Hematopoietic multipotent progenitor cell (in vitro differentiated cells): Measurements from ENCODE around the gene PACSIN1. TPM values are rescaled to one million over a fixed set of nuclear protein-coding genes. Genes with fewer than 3 reads are reported as not detected.

ENCODE experiments used
- DNase-seq, 3 donors: peaks; one replicate each; pipeline ENCODE4 v3.0.0-alpha.2; 2011 to 2015; ENCODE audit warnings: low read depth in 2 of 3, low spot score in 2 of 3
- total RNA-seq: library from RNA; depleted of rRNA; stranded (reverse); fragments of >200 nt; gene quantifications from one replicate; pipeline ENCODE4 v1.2.3, GENCODE V29; 2012

PACSIN1 gene
- total RNA-seq, 1 donor = 1.6 TPM

GRCh38 chr6:34575326-34575725 lies 109.5 kb downstream of the PACSIN1 start:
- DNase-seq = no peak

- DNase-seq = peak in 1 of 3 donors; percentile 43
Observed at GRCh38 chr6:34576286-34576955, 110.5 kb downstream of the PACSIN1 start.

- DNase-seq = no peak
Observed at GRCh38 chr6:34578445-34579262, 112.8 kb downstream of the PACSIN1 start.

- DNase-seq = no peak
Observed at GRCh38 chr6:34580707-34581560, 115.1 kb downstream of the PACSIN1 start.

DNA sequence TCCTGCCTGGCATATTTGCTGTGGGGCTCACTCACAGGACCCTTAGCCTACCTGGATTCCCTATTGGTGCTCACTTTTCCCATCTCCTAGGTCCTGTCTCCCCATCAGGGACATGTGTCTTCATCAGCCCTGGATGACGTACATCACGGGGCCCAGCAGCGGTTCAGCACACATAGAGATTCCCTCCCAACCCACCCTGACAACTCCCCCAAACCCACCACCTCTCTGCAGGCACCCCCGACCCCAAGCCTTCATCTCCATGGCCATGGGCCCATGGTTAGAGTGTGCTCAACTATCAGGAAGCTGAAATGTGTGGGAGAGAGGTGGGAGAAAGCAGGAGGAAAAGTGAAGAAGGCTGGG lies 115.7 kb downstream of the PACSIN1 start:
- DNase-seq = no peak

DNA sequence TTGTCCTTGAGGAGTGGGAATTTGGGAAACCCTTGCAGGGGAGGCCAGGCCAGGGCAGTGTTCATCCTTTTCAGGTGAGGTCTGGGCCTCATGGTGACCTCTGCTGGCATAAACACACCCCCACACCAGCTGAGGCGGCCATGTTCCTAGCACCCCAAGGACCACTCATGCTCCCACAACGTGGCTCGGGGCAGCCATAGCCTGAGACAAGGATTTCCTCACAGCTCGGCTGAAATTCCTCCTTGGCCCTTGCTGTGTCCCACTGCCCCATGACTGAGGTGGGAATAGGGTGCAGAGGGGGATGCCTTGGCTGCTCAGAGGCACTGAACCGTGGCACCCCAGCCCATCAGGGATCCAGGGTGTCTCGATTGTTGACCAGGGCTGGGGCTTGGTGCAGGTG lies 117.6 kb downstream of the PACSIN1 start:
- peak in 1 of 3 donors; percentile 14 for DNase-seq

- no peak for DNase-seq
Observed at GRCh38 chr6:34583861-34584604, 118.2 kb downstream of the PACSIN1 start.

DNA sequence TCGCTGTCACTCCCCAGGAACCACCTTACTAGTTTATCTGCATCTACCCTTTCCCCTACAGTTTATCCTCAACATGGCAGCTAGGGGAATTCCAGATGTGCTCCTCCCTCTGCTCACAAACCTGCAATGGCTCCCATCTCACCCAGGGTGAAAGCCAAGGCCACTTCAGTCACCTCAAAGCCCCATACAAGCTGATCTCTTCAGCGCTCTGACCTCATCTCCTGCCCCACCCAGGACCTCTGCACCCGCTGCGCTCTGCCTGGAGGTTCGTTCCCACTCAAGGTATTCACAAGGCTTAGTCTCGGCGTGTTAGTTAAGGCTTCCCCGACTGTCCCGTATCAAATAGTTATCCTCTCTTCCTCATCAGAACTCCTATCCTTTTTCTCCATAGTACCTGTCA lies 118.8 kb downstream of the PACSIN1 start:
- DNase-seq = no peak

Other genes with a start within 250 kb of the PACSIN1 start
- gene HMGA1, start 229.2 kb upstream of the PACSIN1 start, total RNA-seq = 258 TPM
- gene SMIM29, start 217.1 kb upstream of the PACSIN1 start, total RNA-seq = 35.5 TPM
- 28.3 TPM for gene NUDT3, start 73.4 kb upstream of the PACSIN1 start, total RNA-seq
- 6,119 TPM for gene RPS10, start 40.0 kb upstream of the PACSIN1 start, total RNA-seq
- gene SPDEF, start 90.3 kb downstream of the PACSIN1 start, total RNA-seq = under 0.01 TPM
- 36.9 TPM for gene ILRUN, start 230.7 kb downstream of the PACSIN1 start, total RNA-seq